GM04504 (cell line): Measurements from ENCODE around the gene FOXK1.

Experiments used
- DNase-seq: peaks from one replicate; pipeline ENCODE4 v3.0.0-alpha.2; 2012; ENCODE audit warnings: low read depth

FOXK1 gene

DNA sequence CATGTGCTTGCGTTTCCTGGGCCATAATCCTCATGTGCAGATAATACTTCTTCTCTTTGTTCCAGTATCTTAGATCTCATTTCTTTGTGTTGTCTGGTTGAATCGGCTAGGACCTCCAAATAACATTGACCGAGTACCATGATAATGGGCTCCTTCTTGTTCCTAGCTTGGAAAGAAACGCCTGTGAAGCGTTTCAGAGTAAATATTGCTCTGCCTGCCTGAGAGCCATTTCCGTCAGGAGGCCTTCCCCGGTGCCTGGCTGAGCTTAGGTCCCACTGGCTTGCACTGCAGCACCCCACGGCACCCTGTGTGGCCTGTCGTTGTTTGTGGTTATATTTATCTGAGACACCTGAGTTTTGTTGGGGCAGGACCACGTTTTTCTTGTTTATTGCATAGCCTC, 17.7 kb downstream of the FOXK1 start:
- DNase-seq: no peak

DNA sequence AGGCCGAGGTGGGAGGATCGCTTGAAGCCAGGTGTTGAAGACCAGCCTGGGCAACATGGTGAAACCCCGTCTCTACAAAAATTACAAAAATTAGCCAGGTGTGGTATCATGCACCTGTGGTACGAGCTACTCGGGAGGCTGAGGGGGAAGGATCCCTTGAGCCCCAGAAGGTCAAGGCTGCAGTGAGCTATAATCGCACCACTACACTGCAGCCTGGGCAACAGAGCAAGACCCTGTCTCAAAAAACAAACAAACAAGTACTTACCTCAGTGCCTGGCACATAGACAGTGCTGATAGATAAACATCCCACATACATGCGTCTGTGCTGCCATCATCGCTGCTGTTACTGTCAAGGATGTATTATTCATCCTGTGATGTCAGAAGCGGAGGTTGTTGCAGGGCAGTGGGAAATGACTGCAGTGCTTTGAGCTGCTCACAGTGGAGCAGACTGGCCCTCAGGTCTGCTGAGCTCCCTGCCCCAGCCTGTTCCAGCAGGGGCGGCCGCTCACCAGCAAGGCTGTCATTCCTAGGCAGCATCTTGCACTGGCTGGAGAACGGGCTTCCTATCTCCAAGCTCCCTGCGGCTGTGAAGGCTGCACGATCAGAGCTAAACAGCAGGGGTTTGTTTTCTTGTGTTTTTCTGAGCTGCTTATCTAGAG, 18.6 kb downstream of the FOXK1 start:
- DNase-seq: no peak

DNA sequence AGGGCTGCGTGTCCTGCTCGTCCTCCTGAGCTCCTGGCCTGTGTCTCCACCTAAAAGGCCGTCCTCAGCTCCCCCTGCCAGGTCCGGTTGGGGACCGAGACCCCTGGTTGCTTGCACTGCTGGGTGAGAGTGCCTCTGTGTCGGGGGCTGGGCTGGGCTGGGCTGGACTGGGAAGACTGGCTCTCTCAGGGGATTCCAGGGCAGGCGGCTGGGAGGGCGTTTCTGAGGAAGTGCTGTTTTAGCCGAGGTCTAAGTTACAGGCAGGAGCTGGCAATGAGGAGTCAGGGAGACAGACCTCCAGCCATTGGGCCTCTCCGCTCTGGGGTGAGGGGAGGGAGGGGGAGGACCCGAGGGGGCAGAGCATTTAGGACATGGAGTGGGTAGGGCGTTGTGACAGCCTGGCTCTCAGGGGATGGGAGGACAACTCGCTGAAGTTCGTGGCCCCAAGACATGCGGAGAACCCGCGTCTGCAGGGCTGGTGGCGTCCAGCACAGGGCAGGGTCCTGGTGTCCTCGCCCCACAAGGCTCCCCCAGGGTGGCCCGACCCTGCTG, 20.9 kb downstream of the FOXK1 start:
- no peak for DNase-seq

DNA sequence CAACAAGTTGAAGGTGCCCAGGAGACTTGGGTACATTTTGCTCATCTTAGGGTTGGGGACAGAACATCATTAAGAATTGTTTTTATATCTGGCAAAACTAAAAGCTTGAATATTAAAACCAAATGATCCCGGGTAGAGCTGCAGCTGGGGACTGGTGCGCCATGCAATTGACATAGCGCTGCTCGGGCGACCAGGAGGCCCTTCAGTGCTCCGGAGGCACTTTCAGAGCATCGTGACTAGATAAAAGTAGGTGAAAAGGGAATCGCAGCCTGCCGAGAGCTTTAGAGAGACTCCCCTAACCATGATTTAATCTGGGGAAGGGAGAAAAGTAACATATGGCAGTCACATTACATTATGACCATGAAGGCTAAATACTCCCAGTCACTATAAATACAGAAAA, 21.4 kb downstream of the FOXK1 start:
- DNase-seq: no peak

DNA sequence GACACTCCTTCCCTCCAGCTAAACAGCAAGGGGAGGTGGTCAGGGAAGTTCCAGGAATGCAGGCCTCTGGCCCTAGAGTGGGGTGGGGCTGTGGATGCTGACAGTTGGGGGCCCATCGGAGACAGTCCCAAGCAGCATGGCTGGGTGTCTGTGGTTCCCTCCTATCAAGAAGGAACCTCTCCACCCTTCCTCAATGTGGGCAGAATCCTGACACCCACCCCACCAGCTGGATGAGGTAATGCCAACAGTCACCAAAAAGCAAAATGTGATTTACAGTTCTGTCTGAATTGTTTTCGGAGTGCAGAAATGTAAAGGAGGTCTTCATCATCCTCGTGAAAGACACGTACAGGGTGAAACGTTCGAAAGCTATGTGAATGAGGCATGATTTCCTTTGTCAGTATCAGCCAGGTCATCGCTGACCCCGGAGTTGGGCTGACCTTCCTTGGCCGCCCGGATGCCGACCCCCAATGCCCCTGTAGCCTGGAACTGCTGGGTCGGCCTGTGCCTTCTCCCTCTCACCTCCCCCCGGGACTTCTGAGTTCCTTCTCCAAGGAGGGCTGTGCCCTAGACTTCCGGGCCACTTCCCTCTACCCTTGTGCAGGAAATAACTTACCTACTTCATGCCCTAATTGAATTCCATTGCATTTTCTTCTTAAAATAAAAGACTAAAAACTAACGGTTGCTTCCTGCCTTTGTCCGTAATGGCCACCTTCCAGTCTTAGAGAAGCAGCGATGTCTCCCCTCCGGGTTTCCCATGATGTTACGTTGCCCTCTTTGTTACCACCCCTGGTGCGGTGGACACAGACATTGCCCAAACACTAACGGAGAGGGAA, 24.5 kb downstream of the FOXK1 start:
- DNase-seq: no peak

DNA sequence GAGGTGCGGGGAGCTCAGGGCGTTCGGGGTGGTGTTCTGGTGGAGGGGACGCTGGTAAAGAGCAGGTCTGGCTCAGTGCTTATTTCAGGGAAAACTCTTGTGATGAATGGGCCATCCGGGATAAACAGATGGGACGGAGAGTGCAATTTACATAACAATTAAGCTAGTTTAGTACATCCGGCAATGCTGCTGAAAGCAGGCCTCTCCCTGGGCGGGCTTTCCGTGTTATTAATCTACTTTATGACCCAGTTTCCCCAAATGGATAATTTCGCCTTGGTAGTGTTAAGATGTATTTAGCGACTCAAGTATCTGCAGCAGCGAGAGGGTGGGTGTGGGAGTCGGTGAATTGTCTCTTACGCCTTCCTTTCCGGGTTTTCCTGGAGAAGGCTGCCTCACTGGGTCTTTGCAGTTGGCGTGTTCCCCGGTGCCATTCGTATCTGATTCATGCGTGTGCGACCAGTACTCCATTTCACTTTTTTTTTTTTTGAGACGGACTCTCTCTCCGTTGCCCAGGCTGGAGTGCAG, 25.2 kb downstream of the FOXK1 start:
- DNase-seq: no peak

DNA sequence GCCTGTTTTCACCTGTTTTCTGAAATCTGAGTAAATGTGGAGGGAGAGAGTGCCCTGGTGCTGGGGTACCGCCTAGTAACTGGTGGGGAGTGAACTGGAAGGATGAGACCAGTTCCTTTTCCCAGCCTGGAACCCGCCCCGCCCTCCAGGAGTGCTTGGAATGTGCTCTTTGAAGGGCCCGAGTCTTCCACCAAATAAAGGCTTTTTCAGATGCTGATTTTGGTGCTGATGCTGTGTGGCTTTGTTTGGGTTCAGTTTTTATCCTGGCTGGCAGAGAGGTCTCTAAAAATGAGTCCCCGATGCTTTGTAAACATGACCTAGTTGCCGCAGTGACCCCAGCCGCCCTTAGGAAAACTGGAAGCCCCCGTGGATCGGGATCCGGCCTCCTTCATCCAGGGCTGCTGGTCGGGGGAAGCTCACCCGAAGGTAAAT, 25.9 kb downstream of the FOXK1 start:
- no peak for DNase-seq

DNA sequence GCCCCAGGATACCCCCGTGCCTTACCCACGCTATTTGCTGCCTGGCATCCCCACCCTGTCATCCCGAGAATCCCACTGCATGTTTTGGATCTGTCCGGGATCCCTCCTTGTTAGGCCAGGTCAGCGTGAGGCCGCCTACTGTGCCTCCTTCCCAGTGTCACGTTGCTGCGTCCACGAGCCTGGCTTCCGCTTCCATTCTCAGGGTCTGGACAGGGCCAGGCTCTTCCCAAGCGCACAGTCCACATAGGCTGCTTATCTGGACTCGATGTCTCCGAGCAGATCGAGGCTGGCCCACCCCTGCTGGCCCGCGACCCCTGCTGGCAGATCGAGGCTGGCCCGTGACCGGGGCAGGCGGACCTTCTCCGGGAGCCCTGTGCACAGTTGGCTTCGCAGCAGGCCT, 27.1 kb downstream of the FOXK1 start:
- no peak for DNase-seq

DNA sequence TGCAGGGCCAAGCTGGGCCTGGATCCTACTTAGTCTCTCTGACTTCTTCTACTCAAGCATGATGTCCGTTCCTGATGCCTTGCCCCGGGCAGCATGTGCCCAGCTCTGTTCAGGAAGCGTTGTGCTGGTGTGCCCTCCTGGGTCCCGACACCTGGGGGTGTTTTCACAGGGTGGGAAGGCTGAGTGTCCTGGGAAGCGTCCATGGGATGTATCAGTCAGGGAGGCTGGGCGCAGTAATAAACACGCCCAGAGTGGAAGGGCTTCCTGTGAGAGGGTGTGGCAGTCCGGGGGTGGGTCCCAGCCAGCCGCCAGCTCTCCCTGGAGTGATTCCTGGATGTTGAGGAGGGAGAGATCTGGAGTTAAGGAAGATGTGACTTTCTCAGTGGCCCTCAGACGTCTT, 29.0 kb downstream of the FOXK1 start:
- no peak for DNase-seq

DNA sequence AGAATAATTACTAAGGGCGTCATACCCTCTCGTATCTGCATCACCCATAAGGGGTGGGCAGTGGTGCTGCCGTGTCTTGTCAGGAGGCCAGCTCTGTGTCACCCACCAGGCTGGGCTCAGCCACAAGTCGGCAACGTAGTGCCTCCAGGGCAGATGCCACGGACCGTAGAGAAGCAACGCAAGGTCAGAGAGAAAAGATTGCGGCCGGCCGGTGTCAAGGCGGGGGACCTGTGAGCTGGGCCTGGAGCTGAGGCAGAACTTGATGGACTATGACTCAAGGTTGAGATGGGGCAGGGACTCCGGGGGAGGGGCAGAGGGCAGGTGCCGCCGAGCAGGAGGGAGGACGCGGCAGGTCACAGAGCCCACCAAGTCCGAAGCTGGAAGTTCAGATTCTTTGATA, 29.5 kb downstream of the FOXK1 start:
- no peak for DNase-seq

DNA sequence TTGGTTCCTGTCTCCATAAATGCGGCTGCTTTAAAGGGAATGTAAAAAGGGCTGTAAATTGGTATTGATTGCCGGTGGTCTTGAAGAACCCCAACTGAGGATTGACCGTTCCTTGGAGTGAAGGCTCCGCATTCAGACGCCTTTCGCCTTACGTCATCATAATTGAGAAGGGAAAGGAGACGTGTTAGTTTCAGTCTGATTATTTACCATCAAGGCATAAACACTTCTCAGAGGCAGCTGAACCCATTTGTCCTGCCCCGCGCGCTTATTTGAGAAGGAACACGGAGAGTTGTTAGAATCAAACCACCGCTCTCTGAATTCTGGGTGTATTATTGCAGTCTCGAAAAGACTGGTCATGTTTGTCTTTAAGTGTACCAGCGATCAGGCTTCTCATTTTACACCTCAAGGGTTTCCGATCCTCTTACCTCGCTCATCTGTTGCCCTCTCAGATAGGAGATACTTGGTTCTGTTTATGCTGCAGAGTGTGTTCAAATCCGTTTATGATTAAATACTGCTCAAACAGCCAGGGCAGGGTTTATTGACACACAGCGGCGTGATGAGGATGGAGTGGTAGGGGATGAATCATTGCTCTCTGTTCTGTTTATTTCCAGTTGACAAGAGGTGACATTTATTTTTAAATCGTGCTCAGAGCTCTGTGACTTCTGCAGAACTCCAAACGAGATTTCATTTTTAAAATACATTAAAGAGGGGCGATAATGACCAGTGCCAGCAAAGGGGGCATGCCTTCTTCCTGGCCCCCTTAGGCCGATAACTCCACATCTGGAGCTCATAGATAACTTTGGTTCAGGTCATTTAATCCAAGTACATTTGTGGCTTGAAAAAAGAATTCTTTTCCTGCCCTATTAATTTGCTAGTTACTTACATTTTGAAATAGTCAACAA, 30.4 kb downstream of the FOXK1 start:
- peak; percentile 52 for DNase-seq

DNA sequence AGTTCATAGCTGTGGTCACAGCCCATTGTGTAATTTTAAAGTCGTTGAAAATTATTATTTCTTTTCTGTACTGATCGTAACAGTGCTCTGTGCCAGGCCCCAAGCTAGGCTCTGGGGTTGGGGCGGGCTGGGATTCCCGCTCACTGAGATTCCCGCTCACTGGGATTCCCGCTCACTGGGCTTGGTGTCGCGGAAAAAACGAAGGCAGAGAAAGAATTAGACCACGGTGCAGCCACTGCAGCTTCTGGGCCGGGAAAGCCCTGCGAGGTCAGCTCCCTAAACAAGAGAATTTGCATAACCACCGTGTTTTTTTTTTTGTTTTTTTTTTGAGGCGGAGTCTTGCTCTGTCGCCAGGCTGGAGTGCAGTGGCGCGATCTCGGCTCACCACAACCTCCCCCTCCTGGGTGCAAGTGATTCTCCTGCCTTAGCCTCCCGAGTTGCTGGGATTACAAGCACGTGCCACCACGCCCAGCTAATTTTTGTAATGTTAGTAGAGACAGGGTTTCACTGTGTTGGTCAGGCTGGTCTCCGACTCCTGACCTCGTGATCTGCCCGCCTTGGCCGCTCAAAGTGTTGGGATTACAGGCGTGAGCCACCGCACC, 31.2 kb downstream of the FOXK1 start:
- DNase-seq: peak; percentile 54

DNA sequence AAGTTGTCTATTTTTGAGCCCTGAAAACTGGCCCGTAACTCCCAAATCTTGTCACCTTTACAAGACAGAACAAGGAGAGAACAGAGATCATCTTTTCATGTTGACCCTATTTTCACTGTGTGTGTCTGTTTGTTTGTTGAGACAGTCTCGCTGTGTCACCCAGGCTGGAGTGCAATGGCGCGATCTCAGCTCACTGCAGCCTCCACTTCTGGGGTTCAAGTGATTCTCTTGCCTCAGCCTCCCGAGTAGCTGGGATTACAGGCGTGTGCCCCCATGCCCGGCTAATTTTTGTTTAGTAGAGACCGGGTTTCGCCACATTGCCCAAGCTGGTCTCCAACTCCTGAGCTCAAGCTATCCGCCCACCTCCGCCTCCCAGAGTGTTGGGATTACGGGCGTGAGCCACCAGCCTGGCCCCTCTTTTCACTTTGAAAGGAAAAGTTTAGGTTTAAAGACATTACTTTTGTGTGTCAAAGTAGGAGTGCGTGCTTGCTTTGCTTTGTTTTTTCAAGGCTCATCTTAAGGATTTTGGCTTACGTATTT, 32.1 kb downstream of the FOXK1 start:
- DNase-seq: no peak

DNA sequence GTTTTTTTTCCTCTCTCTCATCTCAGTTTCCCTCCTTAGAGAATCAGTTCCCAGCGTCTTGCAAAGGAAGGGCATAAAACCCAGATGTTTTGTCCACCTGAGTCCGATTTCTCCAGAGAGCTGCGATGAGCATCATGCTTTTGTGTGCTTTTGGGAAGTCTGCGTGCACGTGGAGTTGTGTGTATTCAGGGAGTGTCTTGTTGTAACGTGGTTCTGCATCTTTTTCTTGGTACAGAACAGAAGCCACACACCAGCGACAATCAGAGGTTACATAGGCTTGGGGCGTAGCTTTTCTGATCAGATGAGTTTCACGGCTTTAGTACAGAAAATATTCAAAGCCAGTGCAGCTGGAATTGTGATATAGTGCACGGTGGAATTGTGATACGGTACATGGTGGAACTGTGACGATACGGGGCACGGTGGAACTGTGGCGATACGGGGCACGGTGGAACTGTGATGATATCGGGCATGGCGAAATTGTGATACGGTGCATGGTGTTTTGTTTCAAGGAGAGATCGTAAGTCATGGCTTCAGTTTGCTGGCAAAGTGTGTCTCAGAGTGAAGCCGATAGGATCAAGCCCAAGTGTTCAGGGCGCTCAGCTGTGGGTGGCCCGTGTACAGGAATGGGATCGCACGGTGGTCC, 32.8 kb downstream of the FOXK1 start:
- DNase-seq: no peak

DNA sequence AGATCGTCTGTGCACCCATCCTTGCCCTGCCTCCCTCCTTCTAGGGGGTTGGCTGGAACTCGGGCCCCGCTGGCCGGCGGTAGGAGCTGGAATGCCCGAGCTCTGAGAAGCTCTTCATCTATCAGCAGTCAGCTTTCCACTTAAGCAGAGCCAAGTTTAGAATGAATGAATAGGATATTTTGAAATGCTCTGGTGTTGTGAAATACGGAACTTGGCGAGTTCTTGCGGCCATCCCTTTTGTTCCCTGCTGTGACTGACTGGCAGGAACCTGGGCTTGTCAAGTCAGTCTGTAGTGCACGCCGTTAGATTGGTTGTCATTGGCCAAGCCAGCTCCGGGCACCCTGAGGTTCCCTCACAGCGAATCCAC, 33.3 kb downstream of the FOXK1 start:
- peak; percentile 74 for DNase-seq

DNA sequence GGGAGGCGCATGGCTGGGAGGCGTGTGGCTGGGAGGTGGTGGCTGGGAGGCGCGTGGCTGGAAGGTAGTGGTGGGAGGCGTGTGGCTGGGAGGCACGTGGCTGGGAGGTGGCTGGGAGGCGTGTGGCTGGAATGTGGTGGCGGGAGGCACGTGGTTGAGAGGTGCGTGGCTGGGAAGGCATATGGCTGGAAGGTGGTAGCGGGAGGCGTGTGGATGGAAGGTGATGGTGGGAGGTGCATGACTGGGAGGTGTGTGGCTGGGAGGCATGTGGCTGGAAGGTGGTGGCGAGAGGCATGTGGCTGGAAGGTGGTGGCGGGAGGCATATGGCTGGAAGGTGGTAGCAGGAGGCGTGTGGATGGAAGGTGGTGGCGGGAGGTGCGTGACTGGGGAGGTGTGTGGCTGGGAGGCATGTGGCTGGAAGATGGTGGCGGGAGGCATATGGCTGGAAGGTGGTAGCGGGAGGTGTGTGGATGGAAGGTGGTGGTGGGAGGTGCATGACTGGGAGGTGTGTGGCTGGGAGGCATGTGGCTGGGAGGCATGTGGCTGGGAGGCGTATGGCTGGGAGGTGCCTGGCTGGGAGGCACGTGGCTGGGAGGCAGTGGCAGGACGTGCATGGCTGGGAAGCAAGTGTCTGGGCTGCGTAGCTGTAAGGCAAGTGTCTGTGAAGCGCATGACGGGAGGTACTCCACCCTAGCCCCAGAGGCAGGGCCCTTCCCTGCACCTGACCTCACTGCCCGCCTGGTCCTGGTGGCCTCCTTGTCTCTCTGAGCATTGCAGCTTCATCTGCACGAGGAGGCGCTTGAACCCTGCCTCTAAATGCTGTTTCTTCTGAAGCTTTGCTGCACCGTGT, 35.1 kb downstream of the FOXK1 start:
- DNase-seq: no peak

DNA sequence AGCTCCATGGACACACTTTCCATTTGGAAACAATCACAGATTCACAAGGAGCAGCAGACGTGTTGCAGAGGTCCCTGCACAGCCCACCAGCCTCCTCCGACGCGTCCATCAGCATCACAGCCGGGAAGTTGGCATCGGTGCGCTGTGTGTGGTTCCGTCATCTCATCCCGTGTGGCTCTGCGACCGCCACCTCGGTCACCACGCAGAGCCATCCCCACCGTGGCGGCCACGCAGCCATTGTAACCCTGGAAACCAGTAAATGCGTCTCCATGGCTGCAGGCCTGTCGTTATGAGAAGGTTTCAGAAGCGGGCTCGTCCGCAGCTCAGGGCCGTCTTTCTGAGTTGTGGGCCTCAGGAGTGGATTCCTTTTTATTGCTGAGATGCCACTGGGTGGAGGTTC, 36.0 kb downstream of the FOXK1 start:
- no peak for DNase-seq

DNA sequence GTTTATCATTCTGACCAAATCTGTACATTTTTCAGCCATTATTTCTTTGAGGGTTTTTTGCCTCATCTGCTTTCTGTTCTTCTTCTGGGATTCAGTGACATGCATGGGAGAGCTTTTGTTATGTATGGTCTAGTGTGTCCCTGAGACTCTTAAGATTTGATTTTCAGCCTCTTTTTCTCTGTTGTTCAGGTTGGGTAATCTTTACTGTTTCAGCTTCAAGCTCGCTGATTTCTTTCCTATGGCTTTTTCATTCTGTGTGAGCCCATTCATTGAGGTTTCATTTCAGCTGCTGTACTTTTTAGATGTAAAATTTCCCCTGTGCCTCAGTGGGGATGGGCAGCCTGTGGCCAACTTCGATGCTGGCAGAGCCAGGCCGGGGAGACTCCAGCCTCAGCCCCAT, 38.1 kb downstream of the FOXK1 start:
- DNase-seq: no peak

DNA sequence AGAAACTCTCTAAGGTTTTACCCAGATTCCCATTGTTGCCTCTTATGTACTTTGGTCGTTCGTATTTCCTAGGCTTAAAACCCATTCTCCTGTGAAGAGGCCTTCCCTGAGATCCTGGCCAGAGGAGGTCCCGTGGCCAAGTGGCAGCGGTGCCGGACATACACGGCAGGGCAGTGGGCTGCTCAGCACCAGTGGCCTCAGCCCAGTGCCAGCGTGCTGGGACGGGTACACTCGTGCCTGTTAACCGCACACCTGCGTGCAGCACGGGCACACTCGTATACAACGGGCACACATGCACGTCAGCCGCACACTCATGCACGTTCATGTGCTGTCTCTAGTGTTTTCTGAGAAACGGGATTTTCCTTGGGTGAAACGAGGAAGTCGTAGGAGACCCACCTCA, 40.2 kb downstream of the FOXK1 start:
- DNase-seq: no peak
